Neutrophil (primary cell): ENCODE results near the gene TOX2.

Experiments used
- H3K27ac ChIP-seq: fragments of 200-600 bp; sonication (generic); 2 replicates; pipeline ENCODE4 v1.5.1; 2016; ENCODE audit warnings: mild to moderate bottlenecking, moderate library complexity
- H3K27me3 ChIP-seq: fragments of 200-600 bp; sonication (generic); 2 replicates; pipeline ENCODE4 v1.6.0; 2016; ENCODE audit warnings: mild to moderate bottlenecking
- H3K36me3 ChIP-seq: fragments of 200-600 bp; sonication (generic); 2 replicates; pipeline ENCODE4 v1.5.1; 2017
- H3K4me1 ChIP-seq, 2 experiments: fragments of 200-600 bp in 1 of 2; sonication (generic) in 1 of 2; 1 replicate in 1 of 2; 2 replicates in 1 of 2; pipeline versions ENCODE4 v1.5.1 to v1.6.1; 2013 to 2016; ENCODE audit warnings: low read depth in 1 of 2, low read length in 1 of 2, mild to moderate bottlenecking in 1 of 2, moderate library complexity in 1 of 2; ENCODE audit not compliant: control insufficient read depth in 1 of 2, insufficient read depth in 1 of 2
- H3K4me3 ChIP-seq, 2 experiments: fragments of 200-600 bp in 1 of 2; sonication (generic) in 1 of 2; 1 replicate in 1 of 2; 2 replicates in 1 of 2; pipeline ENCODE4 v1.5.1; 2013 to 2016; ENCODE audit warnings: low read depth in 1 of 2, low read length in 1 of 2, mild to moderate bottlenecking in 1 of 2, moderate library complexity in 1 of 2
- H3K9me3 ChIP-seq: fragments of 200-600 bp; sonication (generic); 2 replicates; pipeline ENCODE4 v1.5.1; 2016
- CTCF ChIP-seq: fragments of 200-600 bp; sonication (generic); IDR thresholded peaks from 2 replicates; pipeline ENCODE4 v1.5.1; 2016; ENCODE audit warnings: antibody characterized with exemption

The TOX2 gene

GRCh38 chr20:43901296-43901695 lies 13.4 kb upstream of the TOX2 start:
- no peaks in the 10 kb centered on the region for H3K9me3 ChIP-seq
- no peak overlapping the region for H3K4me3 ChIP-seq
- no peak overlapping the region for H3K27ac ChIP-seq
- no peaks in the 10 kb centered on the region for H3K36me3 ChIP-seq
- no peak for TF ChIP-seq CTCF
- peaks cover 64% of the 10 kb centered on the region for H3K27me3 ChIP-seq
- H3K4me1 ChIP-seq, result no peaks in the 10 kb centered on the region

- H3K9me3 ChIP-seq, result no peaks in the 10 kb centered on the region
- no peak overlapping the region for H3K27ac ChIP-seq
- no peak overlapping the region for H3K4me3 ChIP-seq
- peaks cover 63% of the 10 kb centered on the region for H3K27me3 ChIP-seq
- H3K36me3 ChIP-seq, result no peaks in the 10 kb centered on the region
- H3K4me1 ChIP-seq, result no peaks in the 10 kb centered on the region
- TF ChIP-seq CTCF, result no peak
Observed at GRCh38 chr20:43903953-43904826, 10.5 kb upstream of the TOX2 start.

- H3K4me3 ChIP-seq, result no peak overlapping the region
- H3K4me1 ChIP-seq, result no peaks in the 10 kb centered on the region
- no peaks in the 10 kb centered on the region for H3K9me3 ChIP-seq
- no peaks in the 10 kb centered on the region for H3K36me3 ChIP-seq
- H3K27ac ChIP-seq, result no peak overlapping the region
- peaks cover 57% of the 10 kb centered on the region for H3K27me3 ChIP-seq
- TF ChIP-seq CTCF, result no peak
Observed at GRCh38 chr20:43904827-43905177, 9.8 kb upstream of the TOX2 start.

- TF ChIP-seq CTCF, result no peak
- Histone ChIP-seq H3K27ac (no peak overlapping the region), H3K4me1 (no peaks in the 10 kb centered on the region), H3K36me3 (no peaks in the 10 kb centered on the region), H3K27me3 (peaks cover 56% of the 10 kb centered on the region), H3K4me3 (no peak overlapping the region), H3K9me3 (no peaks in the 10 kb centered on the region)
Observed at GRCh38 chr20:43906505-43907034, 8.1 kb upstream of the TOX2 start.

GRCh38 chr20:43909211-43909610 lies 5.4 kb upstream of the TOX2 start:
- H3K27ac ChIP-seq, result no peak overlapping the region
- peaks cover 67% of the 10 kb centered on the region for H3K27me3 ChIP-seq
- no peaks in the 10 kb centered on the region for H3K36me3 ChIP-seq
- TF ChIP-seq CTCF, result no peak
- no peaks in the 10 kb centered on the region for H3K4me1 ChIP-seq
- no peak overlapping the region for H3K4me3 ChIP-seq
- H3K9me3 ChIP-seq, result no peaks in the 10 kb centered on the region
